Keratinocyte (primary cell): ENCODE results near the gene RBP5.

Experiments
- EZH2 ChIP-seq: IDR thresholded peaks from one replicate; pipeline ENCODE4 v1.6.1; 2012; ENCODE audit warnings: inconsistent platforms, mild to moderate bottlenecking, low read length, moderate library complexity
- TF ChIP-seq, protein P1 (sequence below), 3 experiments: IDR thresholded peaks in 1 of 3; conservative IDR thresholded peaks in 1 of 3; optimal IDR thresholded peaks in 1 of 3; 2 replicates in 2 of 3; 3 replicates in 1 of 3; pipeline versions ENCODE3 to v1.5.1; 2011; ENCODE audit warnings: low read length in 3 of 3, mild to moderate bottlenecking in 3 of 3, moderate library complexity in 2 of 3, control low read depth in 1 of 3, inconsistent platforms in 1 of 3; ENCODE audit not compliant: insufficient read depth in 2 of 3; ENCODE audit errors: extremely low read depth in 1 of 3

DNA sequence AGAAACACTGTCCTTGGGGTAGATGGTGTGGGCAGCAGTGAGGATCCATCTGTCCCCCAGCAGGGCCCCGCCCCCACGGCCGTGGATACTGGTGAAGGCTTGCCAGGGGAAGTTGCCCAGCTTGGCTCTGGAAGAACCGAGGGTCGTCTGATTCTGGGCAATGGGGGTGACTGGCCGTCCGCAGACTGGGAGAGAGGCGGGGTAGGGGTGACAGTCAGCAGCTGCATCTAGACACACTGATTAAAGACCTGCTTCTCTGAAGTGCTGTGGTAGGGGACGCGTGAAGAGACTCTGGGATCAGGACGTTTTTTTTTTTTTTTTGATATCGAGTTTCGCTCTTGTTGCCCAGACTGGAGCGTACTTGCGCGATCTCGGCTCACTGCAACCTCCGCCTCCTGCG lies 31.7 kb downstream of the RBP5 start:
- TF ChIP-seq, protein P1, sequence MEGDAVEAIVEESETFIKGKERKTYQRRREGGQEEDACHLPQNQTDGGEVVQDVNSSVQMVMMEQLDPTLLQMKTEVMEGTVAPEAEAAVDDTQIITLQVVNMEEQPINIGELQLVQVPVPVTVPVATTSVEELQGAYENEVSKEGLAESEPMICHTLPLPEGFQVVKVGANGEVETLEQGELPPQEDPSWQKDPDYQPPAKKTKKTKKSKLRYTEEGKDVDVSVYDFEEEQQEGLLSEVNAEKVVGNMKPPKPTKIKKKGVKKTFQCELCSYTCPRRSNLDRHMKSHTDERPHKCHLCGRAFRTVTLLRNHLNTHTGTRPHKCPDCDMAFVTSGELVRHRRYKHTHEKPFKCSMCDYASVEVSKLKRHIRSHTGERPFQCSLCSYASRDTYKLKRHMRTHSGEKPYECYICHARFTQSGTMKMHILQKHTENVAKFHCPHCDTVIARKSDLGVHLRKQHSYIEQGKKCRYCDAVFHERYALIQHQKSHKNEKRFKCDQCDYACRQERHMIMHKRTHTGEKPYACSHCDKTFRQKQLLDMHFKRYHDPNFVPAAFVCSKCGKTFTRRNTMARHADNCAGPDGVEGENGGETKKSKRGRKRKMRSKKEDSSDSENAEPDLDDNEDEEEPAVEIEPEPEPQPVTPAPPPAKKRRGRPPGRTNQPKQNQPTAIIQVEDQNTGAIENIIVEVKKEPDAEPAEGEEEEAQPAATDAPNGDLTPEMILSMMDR (optimal IDR thresholded peaks at IDR 0.05 in 1 of 3, IDR thresholded peaks at IDR 0.05 in 1 of 3, conservative IDR thresholded peaks at IDR 0.05 in 1 of 3; ENCODE audit: extremely low read depth in 1 of 3, insufficient read depth in 2 of 3, low read length in 3 of 3), result no peak
- TF ChIP-seq EZH2, result no peak
